ENCODE data around the gene SORCS1.

DNA sequence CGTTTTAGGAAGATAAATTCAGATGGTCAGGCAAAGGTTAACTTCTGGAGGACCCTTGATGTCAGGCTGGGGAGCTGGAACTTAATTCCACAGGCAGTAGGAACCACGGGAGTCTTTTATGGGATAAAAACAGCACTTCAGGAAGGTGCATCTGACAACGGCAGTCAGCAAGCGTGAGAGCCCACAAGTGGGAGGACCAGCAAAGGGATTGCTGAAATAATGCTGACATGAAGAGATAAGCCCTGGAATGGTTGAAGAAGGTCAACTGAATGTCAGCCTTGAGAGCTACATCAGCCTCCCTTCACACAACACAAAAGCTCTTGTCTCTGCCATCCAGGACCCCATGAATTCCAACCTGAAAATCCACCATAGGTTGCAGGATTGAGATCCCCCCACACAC lies 138.8 kb downstream of the SORCS1 start:
- TF ChIP-seq CTCF (IDR thresholded peaks at IDR 0.05) (no peak), EP300 (IDR thresholded peaks at IDR 0.05) (no peak), POLR2A (IDR thresholded peaks at IDR 0.05) (no peak)

All from tibial nerve (tissue), 4 donors.